ENCODE measurements around the gene NCR1. TPM values are rescaled to one million over a fixed set of nuclear protein-coding genes. Genes with fewer than 3 reads are reported as not detected.
"Not testable (repeated sequence)": the region's sequence is repeated elsewhere in the genome, so short reads cannot be mapped to it uniquely, and the experiment has no call there.

The NCR1 gene
- polyA plus RNA-seq (ENCODE audit: insufficient read length in 4 of 4): under 1 TPM in 2 of 4 donors, not detected in 2; 0.13 to 0.26 TPM

- DNase-seq (ENCODE audit: low read depth in 4 of 4, low spot score in 3 of 4): no peak
These were observed at the start of gene NCR1 for GRCh38 chr19:54905803-54906511. Gene NCR1, plus strand, starts transcription at chr19:54906148. Its CDS starts 40 bp downstream, at chr19:54906188.

DNA sequence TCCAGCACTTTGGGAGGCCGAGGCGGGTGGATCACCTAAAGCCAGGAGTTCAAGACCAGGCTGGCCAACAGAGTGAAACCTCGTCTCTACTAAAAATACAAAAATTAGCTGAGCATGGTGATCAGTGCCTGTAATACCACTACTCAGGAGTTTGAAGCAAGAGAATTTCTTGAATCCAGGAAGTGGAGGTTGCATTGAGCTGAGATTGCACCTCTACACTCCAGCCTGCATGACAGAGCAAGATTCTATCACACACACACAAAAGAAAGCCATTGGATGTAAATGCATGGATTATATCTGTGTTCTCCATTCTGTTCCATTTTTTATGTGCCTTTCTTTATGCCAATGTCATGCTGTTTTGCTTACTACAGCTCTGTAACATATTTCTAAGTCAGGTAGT lies 47.5 kb upstream of the NCR1 start:
- not testable (repeated sequence) for DNase-seq (ENCODE audit: low read depth in 4 of 4, low spot score in 3 of 4)

DNA sequence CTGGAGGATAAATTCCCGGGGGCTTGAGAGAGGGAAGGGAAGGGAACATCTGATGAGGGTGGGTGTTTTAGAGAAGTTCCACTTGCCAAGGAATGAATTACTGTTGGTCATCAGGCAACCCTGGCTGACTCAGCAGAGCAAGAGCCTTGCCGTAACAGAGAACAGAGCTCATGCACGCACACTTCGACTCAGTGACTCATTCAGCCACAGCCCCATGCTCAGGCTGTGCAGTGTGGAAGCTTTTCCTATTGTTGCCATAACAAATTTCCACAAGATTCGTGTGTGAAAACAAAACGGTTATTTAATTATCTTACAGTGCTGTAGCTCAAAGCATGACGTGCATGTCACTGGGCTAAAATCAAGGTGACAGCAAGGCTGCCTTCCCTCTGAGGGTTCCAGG lies 46.5 kb upstream of the NCR1 start:
- DNase-seq (ENCODE audit: low read depth in 4 of 4, low spot score in 3 of 4): not testable (repeated sequence)

GRCh38 chr19:54863459-54863858 lies 42.5 kb upstream of the NCR1 start:
- DNase-seq (ENCODE audit: low read depth in 4 of 4, low spot score in 3 of 4): not testable (repeated sequence)

DNA sequence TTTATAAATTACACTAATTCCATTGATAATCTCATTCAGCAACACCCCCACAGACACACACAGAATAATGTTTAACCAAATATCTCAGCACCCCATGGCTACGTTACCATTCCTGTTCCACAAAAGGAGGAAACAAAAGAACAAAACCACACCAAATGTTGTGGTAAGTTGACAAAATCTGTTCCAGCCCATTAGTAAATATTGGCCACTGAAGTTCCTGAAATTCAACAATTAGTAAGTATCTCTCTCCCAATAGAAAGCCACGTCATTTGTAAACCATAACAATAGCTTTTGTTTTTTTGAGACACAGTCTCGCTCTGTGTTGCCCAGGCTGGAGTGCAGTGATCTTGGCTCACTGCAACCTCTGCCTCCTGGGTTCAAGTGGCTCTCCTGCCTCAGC lies 34.3 kb upstream of the NCR1 start:
- DNase-seq (ENCODE audit: low read depth in 4 of 4, low spot score in 3 of 4): no peak

- no peak for DNase-seq (ENCODE audit: low read depth in 4 of 4, low spot score in 3 of 4)
These were observed 32.0 kb upstream of the NCR1 start, which contains the start of gene FCAR for GRCh38 chr19:54873990-54874389. Gene FCAR, plus strand, starts transcription at chr19:54874235. Its CDS starts 55 bp downstream, at chr19:54874290.

DNA sequence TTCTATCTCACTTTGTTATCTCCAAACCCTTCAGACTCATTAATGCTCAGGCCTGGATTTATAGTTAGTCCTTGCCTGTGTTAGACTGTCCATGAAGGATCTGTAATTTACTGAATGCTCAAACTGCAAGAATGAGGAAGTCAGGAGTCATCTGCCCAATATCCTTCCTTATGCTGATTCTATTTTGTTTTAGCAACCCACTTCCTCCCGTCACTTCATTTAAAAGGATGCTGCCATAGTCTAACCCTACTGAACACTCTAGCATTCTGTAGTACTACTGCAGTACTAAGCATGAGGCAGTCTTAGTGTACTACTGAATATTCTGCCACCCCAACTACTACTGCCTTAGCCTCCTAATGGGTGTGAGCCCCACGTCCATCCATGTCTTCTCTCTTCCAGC lies 30.4 kb upstream of the NCR1 start:
- no peak for DNase-seq (ENCODE audit: low read depth in 4 of 4, low spot score in 3 of 4)

GRCh38 chr19:54877471-54877870 lies 28.5 kb upstream of the NCR1 start:
- DNase-seq (ENCODE audit: low read depth in 4 of 4, low spot score in 3 of 4): no peak

DNA sequence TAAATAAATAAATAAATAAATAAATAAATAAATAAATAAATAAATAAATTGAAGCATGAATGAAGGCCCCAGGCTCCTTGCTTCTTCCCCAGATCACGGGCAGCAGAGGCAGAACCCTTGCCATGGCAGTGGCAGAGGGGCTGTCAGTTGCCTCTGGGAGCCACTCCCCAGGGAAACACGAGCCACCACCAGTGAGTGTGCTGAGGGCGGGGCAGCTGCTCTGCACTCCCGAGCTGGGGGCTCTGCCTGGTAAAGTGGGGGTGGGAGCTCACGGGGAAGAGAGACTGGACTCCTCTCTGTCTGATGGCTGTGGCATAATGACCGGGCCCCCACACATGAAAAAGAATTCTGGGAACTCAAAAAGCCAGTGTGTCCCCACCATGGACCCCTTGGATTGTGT lies 24.1 kb upstream of the NCR1 start:
- no peak for DNase-seq (ENCODE audit: low read depth in 4 of 4, low spot score in 3 of 4)

DNA sequence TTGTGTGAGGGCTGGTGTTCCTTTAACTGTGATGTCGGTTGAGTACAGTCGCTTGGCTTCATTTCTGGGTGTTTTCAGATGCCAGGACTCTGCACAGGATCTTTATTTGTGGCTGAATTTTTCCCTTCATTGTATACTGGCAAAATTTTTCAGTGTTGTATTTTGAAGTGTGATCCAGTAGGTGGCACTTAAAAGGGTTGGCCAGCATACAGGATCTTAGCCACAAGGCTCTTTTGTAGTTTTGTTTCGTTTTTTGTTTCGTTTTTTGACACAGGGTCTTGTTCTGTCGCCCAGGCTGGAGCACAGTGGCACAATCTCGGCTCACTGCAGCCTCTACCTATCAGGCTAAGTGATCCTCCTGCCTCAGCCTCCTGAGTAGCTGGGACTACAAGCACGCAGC lies 23.2 kb upstream of the NCR1 start:
- no peak for DNase-seq (ENCODE audit: low read depth in 4 of 4, low spot score in 3 of 4)

DNA sequence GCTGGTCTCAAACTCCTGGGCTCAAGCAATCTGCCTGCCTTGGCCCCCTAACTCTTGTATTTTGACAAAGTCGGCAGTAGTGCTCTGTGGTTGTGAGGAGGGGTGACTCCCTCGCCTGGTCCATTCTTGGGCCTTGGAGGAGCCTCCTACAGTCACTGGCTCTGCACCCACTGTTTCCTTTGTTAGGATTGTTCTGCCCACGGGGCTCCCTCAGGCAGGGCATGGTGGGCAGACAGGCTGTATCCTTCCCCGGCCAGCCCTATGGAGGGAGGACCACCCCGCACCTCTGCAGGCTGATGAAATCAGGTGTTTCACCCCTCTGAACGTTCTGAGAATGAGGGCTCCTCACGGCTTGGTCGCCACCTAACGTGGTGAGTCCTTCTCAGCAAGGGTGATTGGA lies 22.7 kb upstream of the NCR1 start:
- DNase-seq (ENCODE audit: low read depth in 4 of 4, low spot score in 3 of 4): no peak

DNA sequence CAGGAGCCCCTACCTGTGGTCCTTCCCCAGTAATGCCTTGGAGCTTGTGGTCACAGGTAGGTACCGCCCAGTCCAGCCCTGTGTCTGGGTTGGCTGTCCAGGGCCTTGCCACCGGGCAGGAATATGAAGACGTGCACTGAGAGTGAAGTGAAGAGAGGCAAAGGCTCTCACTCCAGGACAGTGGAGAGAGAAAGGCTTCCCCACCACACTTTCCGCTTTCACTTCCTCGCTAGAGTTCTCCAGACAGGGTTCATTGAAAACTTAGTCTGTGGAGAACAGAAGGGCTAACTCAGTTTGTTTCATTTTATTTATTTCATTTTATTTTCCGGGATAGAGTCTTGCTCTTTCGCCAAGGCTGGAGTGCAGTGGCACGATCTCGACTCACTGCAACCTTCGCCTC lies 17.7 kb upstream of the NCR1 start:
- DNase-seq (ENCODE audit: low read depth in 4 of 4, low spot score in 3 of 4): no peak

DNA sequence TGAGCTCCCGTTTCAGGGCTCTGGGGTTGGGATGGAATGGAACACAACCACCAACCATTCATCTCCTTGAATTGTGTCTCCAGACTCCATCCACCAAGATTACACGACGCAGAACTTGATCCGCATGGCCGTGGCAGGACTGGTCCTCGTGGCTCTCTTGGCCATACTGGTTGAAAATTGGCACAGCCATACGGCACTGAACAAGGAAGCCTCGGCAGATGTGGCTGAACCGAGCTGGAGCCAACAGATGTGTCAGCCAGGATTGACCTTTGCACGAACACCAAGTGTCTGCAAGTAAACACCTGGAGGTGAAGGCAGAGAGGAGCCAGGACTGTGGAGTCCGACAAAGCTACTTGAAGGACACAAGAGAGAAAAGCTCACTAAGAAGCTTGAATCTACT lies 16.4 kb upstream of the NCR1 start:
- DNase-seq (ENCODE audit: low read depth in 4 of 4, low spot score in 3 of 4): no peak

GRCh38 chr19:54893406-54893805 lies 12.5 kb upstream of the NCR1 start:
- DNase-seq (ENCODE audit: low read depth in 4 of 4, low spot score in 3 of 4): no peak

- DNase-seq (ENCODE audit: low read depth in 4 of 4, low spot score in 3 of 4): not testable (repeated sequence)
These were observed 11.8 kb upstream of the NCR1 start for GRCh38 chr19:54894106-54894505.

DNA sequence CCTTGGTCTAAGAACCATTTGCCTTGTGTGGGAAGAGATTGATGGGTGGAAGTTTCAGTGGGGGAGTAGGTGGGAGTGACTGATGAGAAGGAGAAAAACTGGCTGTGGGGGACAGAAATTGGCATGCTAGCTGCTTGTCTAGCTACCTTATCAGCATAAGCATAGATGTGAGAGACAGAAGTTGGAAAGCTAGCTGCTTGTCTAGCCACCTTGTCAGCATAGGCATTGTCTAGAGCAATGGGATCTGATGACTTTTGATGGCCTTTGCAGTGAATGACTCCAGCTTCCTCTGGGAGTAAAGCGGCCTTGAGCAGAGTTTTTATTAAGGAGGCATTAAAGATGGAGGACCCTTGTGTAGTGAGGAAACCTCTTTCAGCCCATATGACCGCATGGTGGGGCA lies 9.9 kb upstream of the NCR1 start:
- no peak for DNase-seq (ENCODE audit: low read depth in 4 of 4, low spot score in 3 of 4)

GRCh38 chr19:54898685-54899084 lies 7.3 kb upstream of the NCR1 start:
- DNase-seq (ENCODE audit: low read depth in 4 of 4, low spot score in 3 of 4): not testable (repeated sequence)

DNA sequence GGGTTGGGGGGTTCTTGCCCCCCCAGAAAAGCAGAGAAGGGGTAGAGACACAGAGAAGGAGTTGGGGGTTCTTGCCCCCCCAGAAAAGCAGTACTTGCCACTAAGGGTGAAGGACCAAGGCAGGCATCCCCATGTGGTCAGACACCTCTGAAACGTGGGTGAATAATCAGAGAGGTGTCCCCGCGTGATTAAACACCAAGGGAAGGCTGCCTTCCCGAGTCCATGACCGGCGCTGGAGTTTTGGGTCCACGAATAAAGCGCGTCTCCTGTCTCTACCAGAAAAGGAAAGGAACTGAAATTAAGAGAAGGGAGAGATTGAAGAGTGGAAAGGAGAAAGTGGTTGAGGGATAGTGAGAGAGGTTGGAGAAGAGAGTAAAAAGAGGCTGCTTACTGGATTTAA lies 6.3 kb upstream of the NCR1 start:
- not testable (repeated sequence) for DNase-seq (ENCODE audit: low read depth in 4 of 4, low spot score in 3 of 4)

DNA sequence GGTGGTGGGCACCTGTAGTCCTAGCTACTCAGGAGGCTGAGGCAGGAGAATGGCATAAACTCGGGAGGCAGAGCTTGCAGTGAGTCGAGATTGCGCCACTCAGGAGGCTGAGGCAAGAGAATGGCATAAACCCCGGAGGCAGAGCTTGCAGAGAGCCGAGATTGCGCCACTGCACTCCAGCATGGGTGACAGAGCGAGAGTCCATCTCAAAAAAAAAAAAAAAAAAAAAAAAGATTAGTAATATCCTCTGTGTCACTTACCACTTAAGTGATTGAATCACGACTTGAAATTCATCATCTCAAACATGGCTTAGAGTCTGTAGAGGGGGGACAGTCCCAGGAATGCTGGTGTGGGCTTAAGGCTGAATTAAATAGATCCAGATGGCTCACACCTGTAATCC lies 4.8 kb upstream of the NCR1 start:
- DNase-seq (ENCODE audit: low read depth in 4 of 4, low spot score in 3 of 4): not testable (repeated sequence)

- no peak for DNase-seq (ENCODE audit: low read depth in 4 of 4, low spot score in 3 of 4)
These were observed 3.9 kb upstream of the NCR1 start for GRCh38 chr19:54902061-54902460.

DNA sequence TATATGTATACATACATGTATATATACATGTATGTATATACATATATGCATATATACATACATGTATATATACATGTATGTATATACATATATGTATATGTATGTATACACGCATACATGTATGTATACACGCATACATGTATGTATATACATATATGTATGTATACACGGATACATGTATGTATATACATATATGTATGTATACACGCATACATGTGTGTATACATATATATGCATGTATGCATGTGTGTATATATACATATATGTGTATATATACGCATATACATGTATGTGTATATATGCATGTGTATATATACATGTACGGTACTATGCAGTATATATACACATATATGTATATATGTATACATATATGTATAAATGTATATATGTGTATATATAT lies 2.6 kb upstream of the NCR1 start:
- DNase-seq (ENCODE audit: low read depth in 4 of 4, low spot score in 3 of 4): no peak

GRCh38 chr19:54904261-54904660 lies 1.7 kb upstream of the NCR1 start:
- DNase-seq (ENCODE audit: low read depth in 4 of 4, low spot score in 3 of 4): not testable (repeated sequence)

DNA sequence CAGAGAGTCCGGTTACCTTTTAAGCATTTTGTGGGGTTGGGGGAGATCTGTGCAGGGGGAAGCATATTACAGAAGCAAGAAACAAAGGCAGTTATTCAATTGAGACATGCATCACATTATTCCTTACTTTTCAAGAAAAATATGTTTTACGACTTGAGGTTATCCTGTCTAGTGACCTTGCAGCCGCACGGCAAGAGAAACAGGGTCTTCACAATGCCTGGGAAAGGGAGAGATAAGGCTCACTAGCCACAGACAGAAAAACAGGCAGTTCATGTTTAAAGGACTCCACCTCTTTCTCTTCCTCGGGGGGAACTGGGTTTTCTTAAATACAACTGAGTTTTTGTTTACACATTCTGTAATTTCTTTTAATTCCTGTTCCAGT lies 536 bp upstream of the NCR1 start:
- no peak for DNase-seq (ENCODE audit: low read depth in 4 of 4, low spot score in 3 of 4)

Data from left renal pelvis (tissue), 4 donors.